T-helper 1 cell (primary cell): ENCODE data around the gene SMIM9.

Experiments
- DNase-seq, 5 donors: peaks; one replicate each; pipeline ENCODE4 v3.0.0-alpha.2; 2012 to 2020

The SMIM9 gene

DNA sequence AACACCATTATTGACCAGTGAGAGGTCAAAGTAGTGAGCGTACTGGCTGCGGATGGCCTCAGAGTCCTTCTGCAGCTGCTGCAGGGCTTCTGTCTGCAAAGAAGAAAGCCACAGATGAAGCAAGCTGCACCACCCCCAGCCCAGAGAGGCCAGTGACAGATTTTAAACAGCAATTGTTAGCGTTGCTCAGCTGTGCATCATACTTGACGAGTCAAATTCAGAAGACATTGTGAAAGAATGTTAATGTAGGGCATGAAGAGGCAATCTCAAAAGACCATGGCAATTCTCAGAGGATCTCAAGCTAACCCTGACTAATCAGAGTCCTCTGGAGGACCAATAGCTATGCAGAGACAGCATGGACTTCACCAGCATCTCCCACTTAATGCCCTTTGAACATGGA, 55.2 kb downstream of the SMIM9 start:
- DNase-seq = no peak

DNA sequence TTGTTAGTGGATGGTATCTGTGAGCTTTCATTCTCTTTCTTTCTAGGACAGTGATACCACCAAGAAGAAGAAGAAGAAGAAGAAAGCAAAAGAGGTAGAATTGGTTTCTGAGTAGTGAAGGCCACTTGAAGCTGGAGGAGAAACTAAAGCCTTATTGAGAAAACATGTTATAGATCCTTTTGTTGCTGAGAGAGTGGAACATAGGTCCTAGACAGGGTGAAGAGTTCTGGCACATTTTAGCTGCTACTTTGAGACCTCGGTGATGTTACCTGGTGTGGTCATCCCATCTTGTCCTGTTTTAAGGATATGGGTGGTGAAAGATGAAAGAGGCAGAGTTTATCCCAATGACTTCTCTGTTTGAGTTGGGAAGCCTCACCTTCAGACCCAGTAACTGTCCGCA, 57.7 kb downstream of the SMIM9 start:
- DNase-seq = no peak

DNA sequence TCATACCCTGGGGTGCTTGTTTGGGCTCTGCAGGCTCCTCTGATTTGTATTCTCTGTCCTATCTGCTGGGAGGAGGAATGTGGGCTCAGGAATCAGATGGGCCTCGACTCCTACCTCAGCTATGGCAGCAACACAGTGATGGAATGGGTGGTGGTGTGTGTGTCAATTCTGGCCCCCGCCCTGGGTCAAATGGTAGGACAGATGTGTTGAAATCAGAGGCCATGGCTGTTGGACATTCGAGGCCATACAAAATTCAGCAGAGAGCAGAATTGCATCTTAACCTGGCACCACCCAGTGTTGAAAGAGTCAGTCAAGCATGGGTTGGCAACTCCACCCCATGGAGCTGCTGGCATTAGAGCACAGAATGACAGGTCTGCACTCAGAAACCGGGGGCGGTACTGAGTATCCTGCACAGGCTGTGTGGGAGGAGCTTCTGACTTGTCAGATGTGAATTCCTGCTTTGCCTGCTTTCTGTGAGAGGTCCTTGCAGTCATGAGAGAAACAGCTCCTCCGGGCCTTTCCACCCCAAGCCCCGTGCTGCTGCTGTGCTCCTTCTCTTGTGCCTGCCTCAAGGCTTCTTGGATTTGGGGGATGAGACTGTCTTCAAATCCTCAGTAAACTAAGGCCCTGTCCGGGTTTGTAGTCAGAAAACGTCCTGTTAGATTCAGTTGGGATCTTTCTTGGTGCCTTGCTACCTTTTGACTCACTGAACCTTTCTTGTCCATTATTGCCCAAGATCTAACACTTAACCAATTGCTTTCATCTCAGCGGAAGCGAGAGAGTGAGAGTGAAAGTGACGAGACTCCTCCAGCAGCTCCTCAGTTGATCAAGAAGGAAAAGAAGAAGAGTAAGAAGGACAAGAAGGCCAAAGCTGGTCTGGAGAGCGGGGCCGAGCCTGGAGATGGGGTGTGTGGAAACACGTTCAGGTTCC, 58.8 kb downstream of the SMIM9 start:
- peak in 1 of 5 donors; percentile 32 for DNase-seq

DNA sequence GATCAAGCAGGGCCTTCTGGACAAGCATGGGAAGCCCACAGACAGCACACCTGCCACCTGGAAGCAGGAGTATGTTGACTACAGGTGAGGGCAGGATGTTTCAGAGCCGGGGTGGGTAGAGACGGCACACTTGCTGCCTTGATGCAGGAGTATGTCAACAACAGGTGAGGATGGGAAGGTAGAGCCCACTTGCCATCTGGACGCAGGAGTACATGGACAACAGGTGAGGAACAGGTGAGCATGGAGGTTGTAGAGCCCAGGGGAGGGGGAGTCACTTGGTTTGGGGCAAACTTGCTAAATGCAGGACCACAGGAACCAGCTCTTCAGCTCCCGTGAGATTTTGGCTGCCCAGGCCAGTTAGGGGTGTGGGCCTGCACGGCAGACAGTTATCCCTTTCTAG, 59.8 kb downstream of the SMIM9 start:
- DNase-seq = no peak
